Neutrophil (primary cell): Measurements from ENCODE around the gene UMAD1.

ENCODE experiments used
- H3K27ac ChIP-seq: fragments of 200-600 bp; sonication (generic); 2 replicates; pipeline ENCODE4 v1.5.1; 2016; ENCODE audit warnings: mild to moderate bottlenecking, moderate library complexity
- H3K27me3 ChIP-seq: fragments of 200-600 bp; sonication (generic); 2 replicates; pipeline ENCODE4 v1.6.0; 2016; ENCODE audit warnings: mild to moderate bottlenecking
- H3K36me3 ChIP-seq: fragments of 200-600 bp; sonication (generic); 2 replicates; pipeline ENCODE4 v1.5.1; 2017
- H3K4me1 ChIP-seq, 2 experiments: fragments of 200-600 bp in 1 of 2; sonication (generic) in 1 of 2; 1 replicate in 1 of 2; 2 replicates in 1 of 2; pipeline versions ENCODE4 v1.5.1 to v1.6.1; 2013 to 2016; ENCODE audit warnings: low read depth in 1 of 2, low read length in 1 of 2, mild to moderate bottlenecking in 1 of 2, moderate library complexity in 1 of 2; ENCODE audit not compliant: control insufficient read depth in 1 of 2, insufficient read depth in 1 of 2
- H3K4me3 ChIP-seq, 2 experiments: fragments of 200-600 bp in 1 of 2; sonication (generic) in 1 of 2; 1 replicate in 1 of 2; 2 replicates in 1 of 2; pipeline ENCODE4 v1.5.1; 2013 to 2016; ENCODE audit warnings: low read depth in 1 of 2, low read length in 1 of 2, mild to moderate bottlenecking in 1 of 2, moderate library complexity in 1 of 2
- H3K9me3 ChIP-seq: fragments of 200-600 bp; sonication (generic); 2 replicates; pipeline ENCODE4 v1.5.1; 2016
- TF ChIP-seq, protein P1 (sequence below): fragments of 200-600 bp; sonication (generic); IDR thresholded peaks from 2 replicates; pipeline ENCODE4 v1.5.1; 2016; ENCODE audit warnings: antibody characterized with exemption

Gene UMAD1

GRCh38 chr7:7810380-7810779 is 169.8 kb downstream of the UMAD1 start:
- TF ChIP-seq, protein P1, sequence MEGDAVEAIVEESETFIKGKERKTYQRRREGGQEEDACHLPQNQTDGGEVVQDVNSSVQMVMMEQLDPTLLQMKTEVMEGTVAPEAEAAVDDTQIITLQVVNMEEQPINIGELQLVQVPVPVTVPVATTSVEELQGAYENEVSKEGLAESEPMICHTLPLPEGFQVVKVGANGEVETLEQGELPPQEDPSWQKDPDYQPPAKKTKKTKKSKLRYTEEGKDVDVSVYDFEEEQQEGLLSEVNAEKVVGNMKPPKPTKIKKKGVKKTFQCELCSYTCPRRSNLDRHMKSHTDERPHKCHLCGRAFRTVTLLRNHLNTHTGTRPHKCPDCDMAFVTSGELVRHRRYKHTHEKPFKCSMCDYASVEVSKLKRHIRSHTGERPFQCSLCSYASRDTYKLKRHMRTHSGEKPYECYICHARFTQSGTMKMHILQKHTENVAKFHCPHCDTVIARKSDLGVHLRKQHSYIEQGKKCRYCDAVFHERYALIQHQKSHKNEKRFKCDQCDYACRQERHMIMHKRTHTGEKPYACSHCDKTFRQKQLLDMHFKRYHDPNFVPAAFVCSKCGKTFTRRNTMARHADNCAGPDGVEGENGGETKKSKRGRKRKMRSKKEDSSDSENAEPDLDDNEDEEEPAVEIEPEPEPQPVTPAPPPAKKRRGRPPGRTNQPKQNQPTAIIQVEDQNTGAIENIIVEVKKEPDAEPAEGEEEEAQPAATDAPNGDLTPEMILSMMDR: no peak
- Histone ChIP-seq H3K9me3 (no peaks in the 10 kb centered on the region), H3K27ac (no peak overlapping the region), H3K4me3 (no peak overlapping the region), H3K27me3 (no peaks in the 10 kb centered on the region), H3K36me3 (no peaks in the 10 kb centered on the region), H3K4me1 (no peaks in the 10 kb centered on the region)

DNA sequence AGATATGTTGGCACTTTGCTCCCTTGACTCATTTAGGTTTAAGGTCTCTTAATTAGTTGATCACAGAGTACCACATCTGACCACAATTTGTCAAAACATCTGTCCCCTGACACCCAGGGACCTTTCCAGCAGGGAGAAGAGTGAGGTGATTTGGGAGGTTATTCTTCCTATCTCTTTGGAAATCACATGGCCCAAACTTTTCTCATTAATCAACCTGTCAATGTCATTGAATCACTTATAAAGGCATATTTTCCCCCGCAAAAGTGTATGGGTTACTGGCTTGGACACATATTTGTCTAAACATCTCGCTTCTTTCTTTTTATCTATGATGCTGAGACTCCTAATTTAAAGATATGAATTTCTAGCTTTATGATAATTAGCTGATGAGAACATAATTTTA is 170.3 kb downstream of the UMAD1 start:
- Histone ChIP-seq H3K9me3 (no peaks in the 10 kb centered on the region), H3K27ac (no peak overlapping the region), H3K27me3 (no peaks in the 10 kb centered on the region), H3K4me3 (no peak overlapping the region), H3K4me1 (peaks cover 0 to 3% of the 10 kb centered on the region in 2 experiments), H3K36me3 (no peaks in the 10 kb centered on the region)
- TF ChIP-seq, protein P1: no peak

DNA sequence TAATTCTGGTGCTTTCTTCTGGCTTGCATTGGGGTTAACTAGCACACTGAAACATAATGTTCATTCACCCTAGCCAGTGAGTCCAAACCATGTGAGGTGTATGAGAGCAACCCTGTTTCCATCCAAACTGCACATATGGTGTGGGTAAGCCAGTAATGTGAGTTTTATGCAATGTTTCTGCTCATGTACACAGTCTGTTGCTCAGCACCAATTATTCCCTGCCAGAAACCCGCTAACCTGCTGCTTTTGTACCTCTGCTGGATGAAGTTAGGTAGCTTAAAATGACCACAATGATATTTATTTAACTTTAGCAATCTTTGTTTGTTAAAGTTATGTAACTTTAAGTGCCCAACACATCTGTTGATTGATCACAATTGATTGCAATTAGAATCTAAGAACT is 171.6 kb downstream of the UMAD1 start:
- Histone ChIP-seq H3K4me3 (no peak overlapping the region), H3K27me3 (no peaks in the 10 kb centered on the region), H3K4me1 (peaks cover 0 to 12% of the 10 kb centered on the region in 2 experiments), H3K27ac (no peak overlapping the region), H3K36me3 (no peaks in the 10 kb centered on the region), H3K9me3 (no peaks in the 10 kb centered on the region)
- TF ChIP-seq, protein P1: no peak

DNA sequence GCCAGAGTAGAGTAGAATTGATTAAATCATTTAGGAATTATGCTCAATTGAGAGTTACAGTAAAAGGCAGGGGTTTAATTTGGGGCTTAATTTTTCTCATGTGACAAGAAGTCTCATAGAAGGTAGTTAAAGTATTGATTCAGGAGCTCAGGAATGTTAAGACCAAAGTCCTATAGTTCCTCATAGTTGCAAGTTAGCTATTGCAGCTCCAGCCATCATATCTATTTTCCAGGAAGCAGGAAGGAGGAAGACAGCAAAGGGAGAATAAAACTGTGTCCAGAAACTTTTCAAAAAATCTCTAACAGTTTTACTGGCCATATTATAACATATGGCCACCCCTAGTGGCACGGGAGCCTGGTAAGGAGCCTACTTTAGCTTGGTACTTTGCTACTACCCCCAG is 174.8 kb downstream of the UMAD1 start:
- Histone ChIP-seq H3K27me3 (no peaks in the 10 kb centered on the region), H3K27ac (no peak overlapping the region), H3K36me3 (no peaks in the 10 kb centered on the region), H3K4me1 (peaks cover 0 to 12% of the 10 kb centered on the region in 2 experiments), H3K4me3 (no peak overlapping the region), H3K9me3 (no peaks in the 10 kb centered on the region)
- TF ChIP-seq, protein P1: no peak

DNA sequence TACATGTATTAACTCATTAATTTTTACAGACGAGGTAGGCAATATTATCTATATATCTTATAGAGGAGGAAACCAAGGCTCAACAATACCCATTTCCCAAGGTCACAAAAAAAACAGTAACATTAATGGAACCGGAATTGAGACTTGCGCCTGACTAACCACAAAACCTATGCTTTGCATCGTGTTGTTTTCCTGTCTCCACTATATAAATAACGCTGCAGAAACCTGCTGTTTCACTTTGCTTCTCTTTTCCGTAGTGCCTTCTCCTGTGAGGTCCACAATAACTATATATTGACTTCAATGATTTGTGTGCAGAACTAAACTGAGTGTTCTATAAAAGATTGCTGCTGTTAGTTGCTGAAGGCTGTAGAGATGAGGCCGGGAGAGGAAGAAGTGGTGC is 175.5 kb downstream of the UMAD1 start:
- no peaks in the 10 kb centered on the region for H3K9me3 ChIP-seq
- no peaks in the 10 kb centered on the region for H3K36me3 ChIP-seq
- H3K27ac ChIP-seq: no peak overlapping the region
- TF ChIP-seq, protein P1: no peak
- H3K4me1 ChIP-seq: peaks cover 0 to 12% of the 10 kb centered on the region in 2 experiments
- H3K4me3 ChIP-seq: no peak overlapping the region
- no peaks in the 10 kb centered on the region for H3K27me3 ChIP-seq
